ENCODE results near the gene KLC1.

Gene KLC1

DNA sequence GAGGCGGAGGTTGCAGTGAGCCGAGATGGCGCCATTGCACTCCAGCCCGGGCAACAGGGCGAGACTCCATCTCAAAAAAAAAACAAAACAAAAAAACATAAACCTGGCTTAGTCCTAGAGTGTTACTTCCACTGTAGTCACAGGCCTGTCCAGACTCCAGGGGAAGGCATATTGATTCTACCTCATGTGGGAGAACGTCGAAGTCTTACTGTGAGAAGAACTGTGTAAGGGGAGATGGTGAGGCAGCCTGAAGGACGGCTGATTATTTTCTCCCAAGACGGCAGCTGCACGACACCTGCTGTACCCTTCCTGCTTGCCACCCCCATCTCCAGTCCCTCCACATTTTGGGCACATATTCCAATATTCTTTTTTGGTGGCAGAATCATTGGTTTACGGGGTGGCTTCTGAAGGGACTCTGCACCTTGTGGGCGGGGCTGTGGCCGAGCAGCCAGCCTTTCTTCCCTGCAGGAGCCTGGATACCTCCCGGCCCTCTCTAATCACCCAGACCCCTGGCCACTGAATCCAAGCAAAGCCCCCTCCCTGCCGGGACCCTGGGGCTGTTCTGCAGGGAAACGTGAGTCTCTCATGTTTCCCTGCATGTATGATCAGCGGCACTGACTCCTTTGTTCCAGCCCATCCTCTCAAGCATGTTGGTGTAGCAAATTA lies 12.2 kb upstream of the KLC1 start:
- H3K27me3 ChIP-seq (ENCODE audit: control insufficient read depth, insufficient read depth, low read length): no peaks in the 10 kb centered on the region
- no peak for TF ChIP-seq CTCF (IDR thresholded peaks at IDR 0.05)
- H3K9ac ChIP-seq: no peak overlapping the region
- no peaks in the 10 kb centered on the region for H3K79me2 ChIP-seq
- H3K4me1 ChIP-seq: no peaks in the 10 kb centered on the region
- no peak overlapping the region for H3K27ac ChIP-seq
- H3K4me3 ChIP-seq (ENCODE audit: low read depth, low read length): no peak overlapping the region
- no peaks in the 10 kb centered on the region for H3K9me3 ChIP-seq (ENCODE audit: control insufficient read depth, low read length)
- no peaks in the 10 kb centered on the region for H3K36me3 ChIP-seq (ENCODE audit: control insufficient read depth, insufficient read depth, low read length)
- H3K4me2 ChIP-seq (ENCODE audit: low read length): no peak overlapping the region
- H2AFZ ChIP-seq: no peak overlapping the region

- Histone ChIP-seq H3K9me3 (ENCODE audit: control insufficient read depth, low read length) (no peaks in the 10 kb centered on the region), H3K4me2 (ENCODE audit: low read length) (no peak overlapping the region), H3K4me3 (ENCODE audit: low read depth, low read length) (no peak overlapping the region), H3K27ac (no peak overlapping the region), H3K9ac (no peak overlapping the region), H2AFZ (no peak overlapping the region), H3K79me2 (no peaks in the 10 kb centered on the region), H3K4me1 (no peaks in the 10 kb centered on the region), H3K36me3 (ENCODE audit: control insufficient read depth, insufficient read depth, low read length) (no peaks in the 10 kb centered on the region), H3K27me3 (ENCODE audit: control insufficient read depth, insufficient read depth, low read length) (no peaks in the 10 kb centered on the region)
- TF ChIP-seq CTCF (IDR thresholded peaks at IDR 0.05): no peak
Observed at GRCh38 chr14:103619057-103619456, 10.0 kb upstream of the KLC1 start.

DNA sequence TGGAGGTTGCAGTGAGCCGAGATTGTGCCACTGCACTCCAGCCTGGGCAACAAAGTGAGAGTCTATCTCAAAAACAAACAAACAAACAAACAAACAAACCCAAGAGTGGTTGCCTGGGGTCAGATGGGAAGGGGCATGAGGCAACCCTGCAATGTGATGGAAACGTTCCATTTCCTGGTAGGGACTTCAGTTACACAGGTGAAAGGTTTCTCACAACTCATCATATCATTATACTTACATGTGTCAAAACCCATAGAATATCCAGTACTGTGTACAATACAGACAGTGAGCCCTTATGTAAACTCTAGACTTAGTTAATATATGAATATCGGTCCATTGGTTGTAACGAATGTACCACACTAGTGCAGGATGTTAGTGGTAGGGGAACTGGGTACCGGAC lies 7.2 kb upstream of the KLC1 start:
- Histone ChIP-seq H3K4me3 (ENCODE audit: low read depth, low read length) (no peak overlapping the region), H3K79me2 (no peaks in the 10 kb centered on the region), H3K9me3 (ENCODE audit: control insufficient read depth, low read length) (no peaks in the 10 kb centered on the region), H3K4me1 (no peaks in the 10 kb centered on the region), H2AFZ (no peak overlapping the region), H3K36me3 (ENCODE audit: control insufficient read depth, insufficient read depth, low read length) (no peaks in the 10 kb centered on the region), H3K9ac (no peak overlapping the region), H3K4me2 (ENCODE audit: low read length) (no peak overlapping the region), H3K27me3 (ENCODE audit: control insufficient read depth, insufficient read depth, low read length) (no peaks in the 10 kb centered on the region), H3K27ac (no peak overlapping the region)
- no peak for TF ChIP-seq CTCF (IDR thresholded peaks at IDR 0.05)

DNA sequence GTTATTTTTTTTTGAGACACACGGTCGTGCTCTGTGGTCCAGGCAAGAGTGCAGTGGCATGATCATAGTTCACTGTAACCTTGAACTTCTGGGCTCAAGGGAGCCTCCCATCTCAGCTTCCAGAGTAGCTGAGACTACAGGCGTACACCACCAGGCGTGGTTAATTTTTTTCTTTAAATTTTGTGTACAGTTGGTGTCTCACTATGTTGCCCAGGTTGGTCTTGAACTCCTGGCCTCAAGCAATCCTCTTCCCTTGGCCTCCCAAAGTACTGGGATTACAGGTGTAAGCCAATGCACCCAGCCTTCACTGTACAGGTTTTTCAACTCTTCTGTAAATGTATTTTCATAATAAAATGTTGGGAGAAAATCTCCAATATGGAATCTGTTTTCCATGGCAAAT lies 5.7 kb upstream of the KLC1 start:
- H3K4me2 ChIP-seq (ENCODE audit: low read length): no peak overlapping the region
- peaks cover 5% of the 10 kb centered on the region for H3K4me1 ChIP-seq
- H3K9me3 ChIP-seq (ENCODE audit: control insufficient read depth, low read length): no peaks in the 10 kb centered on the region
- no peak overlapping the region for H3K4me3 ChIP-seq (ENCODE audit: low read depth, low read length)
- TF ChIP-seq CTCF (IDR thresholded peaks at IDR 0.05): no peak
- no peak overlapping the region for H3K27ac ChIP-seq
- no peaks in the 10 kb centered on the region for H3K79me2 ChIP-seq
- H3K36me3 ChIP-seq (ENCODE audit: control insufficient read depth, insufficient read depth, low read length): no peaks in the 10 kb centered on the region
- H2AFZ ChIP-seq: no peak overlapping the region
- H3K27me3 ChIP-seq (ENCODE audit: control insufficient read depth, insufficient read depth, low read length): no peaks in the 10 kb centered on the region
- no peak overlapping the region for H3K9ac ChIP-seq

DNA sequence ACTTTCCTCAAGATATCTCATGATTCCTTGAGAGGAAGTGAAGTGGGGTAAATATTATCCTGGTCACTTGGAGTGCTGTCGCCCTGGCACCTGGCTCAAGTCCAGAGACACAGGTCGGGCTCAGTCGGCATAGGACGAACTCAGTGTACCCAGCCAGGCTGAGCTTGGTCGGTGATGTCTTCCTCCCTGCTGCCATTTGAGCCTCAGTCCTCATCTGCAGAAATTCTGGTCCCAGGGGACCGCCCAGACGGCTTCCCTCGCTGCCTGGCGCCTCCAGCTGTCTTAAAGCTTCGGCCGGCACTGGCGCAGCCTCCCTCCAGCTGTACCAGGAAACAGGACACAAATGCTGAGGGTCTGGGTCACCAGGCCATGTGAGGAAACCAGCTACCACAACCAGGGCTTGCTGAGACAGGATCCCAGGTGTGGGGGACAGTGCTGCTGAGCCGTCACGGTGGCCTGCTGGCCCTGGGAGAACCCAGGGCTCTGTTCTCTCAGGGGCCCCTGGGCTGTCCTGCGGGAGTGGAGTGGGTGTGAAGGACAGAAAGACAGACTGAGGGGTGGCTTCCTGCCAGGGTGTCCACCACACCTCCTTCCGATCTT lies 5.0 kb upstream of the KLC1 start:
- Histone ChIP-seq H3K4me2 (ENCODE audit: low read length) (no peak overlapping the region), H3K9me3 (ENCODE audit: control insufficient read depth, low read length) (no peaks in the 10 kb centered on the region), H3K79me2 (no peaks in the 10 kb centered on the region), H3K27me3 (ENCODE audit: control insufficient read depth, insufficient read depth, low read length) (no peaks in the 10 kb centered on the region), H2AFZ (peak overlapping the region; percentile 57), H3K4me1 (peaks cover 6% of the 10 kb centered on the region), H3K9ac (no peak overlapping the region), H3K27ac (no peak overlapping the region), H3K36me3 (ENCODE audit: control insufficient read depth, insufficient read depth, low read length) (no peaks in the 10 kb centered on the region), H3K4me3 (ENCODE audit: low read depth, low read length) (no peak overlapping the region)
- TF ChIP-seq CTCF (IDR thresholded peaks at IDR 0.05): no peak
